Activated CD4-positive, alpha-beta T cell treated with anti-CD3 and anti-CD28 coated beads, Interleukin-10, Interleukin-2, amounts not matched to agents 100 ng/mL and 50 ng/mL, durations not matched to agents 16 hours and 8 hours (primary cell): ENCODE results near the gene SKOR2.
"Not testable (repeated sequence)": the region's sequence is repeated elsewhere in the genome, so short reads cannot be mapped to it uniquely, and the experiment has no call there.

Source experiments
- DNase-seq: peaks from one replicate; pipeline ENCODE4 v3.0.0-alpha.2; 2020

The SKOR2 gene

DNA sequence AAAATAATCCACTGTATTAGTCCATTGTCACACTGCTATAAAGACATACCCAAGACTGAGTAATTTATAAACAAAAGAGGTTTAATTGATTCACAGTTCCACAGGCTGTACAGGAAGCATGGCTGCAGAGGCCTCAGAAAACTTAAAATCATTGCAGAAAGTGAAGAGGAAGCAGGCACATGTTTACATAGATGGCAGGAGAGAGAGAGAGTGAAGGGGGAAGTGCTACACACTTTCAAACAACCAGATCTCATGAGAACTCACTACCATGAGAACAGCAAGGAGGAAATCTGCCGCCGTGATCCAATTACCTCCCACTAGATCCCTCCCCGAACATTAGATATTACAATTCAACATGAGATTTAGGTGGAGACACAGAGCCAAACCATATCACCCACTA is 55.5 kb downstream of the SKOR2 start:
- DNase-seq: not testable (repeated sequence)

DNA sequence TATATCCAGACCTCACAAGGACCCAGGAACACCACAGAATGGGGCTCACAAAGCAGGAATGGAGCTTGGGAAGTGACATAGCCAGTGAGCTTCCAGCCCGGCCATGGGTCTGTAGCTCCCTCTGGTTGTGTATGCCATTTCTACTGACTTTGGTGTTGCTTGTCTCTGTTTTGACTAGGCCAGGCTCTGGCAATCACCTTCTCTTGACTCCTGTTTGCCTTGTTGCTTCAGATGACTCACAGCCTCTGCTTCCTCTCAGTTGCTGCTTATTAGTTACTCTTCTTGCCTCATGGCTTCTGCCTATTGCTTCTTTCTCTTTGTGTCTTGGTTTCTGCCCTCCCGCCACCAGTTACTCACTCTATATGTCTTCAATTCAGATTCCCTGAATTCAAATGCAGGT is 59.5 kb downstream of the SKOR2 start:
- DNase-seq: peak; percentile 21

DNA sequence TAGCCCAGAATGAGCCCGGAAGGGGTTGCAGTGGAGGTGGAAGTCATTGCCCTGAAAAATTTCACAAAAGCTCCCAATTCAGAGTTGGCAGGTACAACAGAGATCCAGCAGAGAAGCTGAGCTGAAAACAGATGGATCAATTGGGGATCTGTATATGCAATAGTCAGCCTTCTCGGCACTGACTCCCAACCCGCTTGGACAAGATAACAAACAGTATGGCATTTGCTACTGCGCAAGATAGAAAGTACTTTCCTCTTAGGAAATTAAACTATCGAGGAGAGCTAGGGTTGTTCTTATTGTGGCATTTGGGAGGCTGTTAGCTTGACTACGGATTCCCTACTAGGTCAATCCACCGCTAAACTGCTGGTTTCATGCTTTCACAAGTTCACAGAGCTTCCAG is 63.7 kb downstream of the SKOR2 start:
- DNase-seq: no peak

- peak; percentile 34 for DNase-seq
Measured at GRCh38 chr18:47184419-47185050, 66.9 kb downstream of the SKOR2 start.

- not testable (repeated sequence) for DNase-seq
Measured at GRCh38 chr18:47182156-47182555, 69.3 kb downstream of the SKOR2 start.

GRCh38 chr18:47180765-47181164 is 70.7 kb downstream of the SKOR2 start:
- no peak for DNase-seq

DNA sequence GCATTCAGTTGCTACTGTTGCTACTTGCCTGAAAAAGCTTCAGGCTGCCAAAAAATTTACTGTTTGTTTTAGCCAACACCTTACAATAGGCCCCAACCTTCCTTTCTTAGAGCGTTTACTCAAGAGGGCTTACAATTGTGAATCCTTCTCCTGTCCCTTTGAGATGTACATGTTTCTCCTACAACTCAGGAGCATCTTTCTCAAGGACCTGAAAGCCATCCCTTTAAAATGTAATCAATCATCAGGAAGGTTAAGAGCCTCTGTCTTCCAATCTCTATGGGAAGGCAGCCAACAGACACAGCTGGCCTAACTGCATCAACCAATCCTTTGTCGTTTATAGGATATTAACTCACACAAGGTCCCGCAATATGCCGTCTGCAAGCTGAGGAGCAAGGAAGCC is 71.9 kb downstream of the SKOR2 start:
- DNase-seq: no peak

GRCh38 chr18:47175898-47176575 is 75.4 kb downstream of the SKOR2 start, which contains the start of gene IER3IP1:
IER3IP1 (minus strand) TSS chr18:47176364; CDS start chr18:47176277, 87 bp downstream.
- DNase-seq: peak; percentile 91

DNA sequence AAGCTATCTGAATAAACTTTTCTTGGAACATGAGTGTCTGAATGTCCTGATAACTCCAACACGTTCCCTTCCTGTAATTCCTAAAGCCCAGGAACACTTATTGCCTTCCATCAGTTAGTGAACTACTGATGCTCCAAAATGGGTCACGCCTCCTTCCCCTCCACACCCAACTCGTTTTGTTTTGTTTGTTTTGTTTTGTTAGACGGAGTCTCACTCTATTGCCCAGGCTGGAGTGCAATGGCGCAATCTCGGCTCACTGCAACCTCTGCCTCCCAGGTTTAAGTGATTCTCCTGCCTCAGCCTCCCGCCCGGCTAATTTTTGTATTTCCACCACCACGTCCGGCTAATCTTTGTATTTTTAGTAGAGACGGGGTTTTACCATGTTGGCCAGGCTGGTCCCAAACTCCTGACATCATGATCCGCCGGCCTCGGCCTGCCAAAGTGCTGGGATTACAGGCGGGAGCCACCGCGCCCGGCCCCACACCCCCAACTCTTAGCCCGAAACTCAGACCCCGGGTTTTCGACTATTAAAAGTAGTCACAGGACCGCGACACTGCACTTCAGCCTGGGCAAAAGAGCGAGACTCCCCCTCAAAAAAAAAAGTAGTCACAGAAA is 76.1 kb downstream of the SKOR2 start:
- DNase-seq: no peak

DNA sequence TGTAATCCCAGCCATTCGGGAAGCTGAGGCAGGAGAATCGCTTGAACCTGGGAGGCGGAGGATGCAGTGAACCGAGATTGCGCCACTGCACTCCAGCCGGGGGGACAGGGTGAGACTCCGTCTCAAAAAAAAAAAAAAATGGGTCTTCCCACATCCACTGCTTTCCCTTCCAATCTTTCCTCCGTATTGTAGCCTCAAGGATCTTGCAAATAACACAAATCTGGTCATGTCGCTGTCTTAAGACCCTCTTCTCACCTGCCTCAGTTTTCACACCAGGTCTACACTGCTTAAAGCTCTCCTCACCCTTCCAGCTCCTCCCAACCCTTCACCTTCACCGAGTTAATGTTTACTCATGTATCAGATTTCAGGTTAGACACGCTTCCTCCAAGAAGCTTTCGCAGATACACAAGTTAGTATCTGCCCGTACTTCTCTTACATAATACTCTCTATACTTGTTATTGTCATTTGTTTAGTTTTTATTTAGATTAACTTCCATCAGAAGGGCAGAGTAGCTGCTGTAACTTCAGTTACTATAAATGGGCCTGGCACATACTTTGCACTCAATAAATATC is 76.8 kb downstream of the SKOR2 start:
- no peak for DNase-seq

GRCh38 chr18:47172476-47172875 is 79.0 kb downstream of the SKOR2 start:
- DNase-seq: no peak

DNA sequence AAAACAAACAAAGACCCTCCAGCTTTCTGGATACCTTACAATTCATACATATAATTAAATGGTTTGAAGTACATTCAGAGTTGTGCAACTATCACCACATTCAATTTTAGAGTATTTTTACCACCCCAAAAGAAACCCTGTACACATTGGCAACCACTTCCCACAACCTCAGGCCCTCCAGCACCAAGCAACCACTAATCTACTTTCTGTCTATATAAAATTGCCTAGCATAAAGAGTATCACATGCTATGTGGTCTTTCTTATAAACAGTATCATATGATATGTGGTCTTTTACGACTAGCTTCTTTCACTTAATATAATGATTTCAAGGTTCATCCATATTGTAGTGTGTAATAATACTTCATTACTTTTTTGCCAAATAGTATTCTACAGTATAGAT is 82.5 kb downstream of the SKOR2 start:
- DNase-seq: no peak

DNA sequence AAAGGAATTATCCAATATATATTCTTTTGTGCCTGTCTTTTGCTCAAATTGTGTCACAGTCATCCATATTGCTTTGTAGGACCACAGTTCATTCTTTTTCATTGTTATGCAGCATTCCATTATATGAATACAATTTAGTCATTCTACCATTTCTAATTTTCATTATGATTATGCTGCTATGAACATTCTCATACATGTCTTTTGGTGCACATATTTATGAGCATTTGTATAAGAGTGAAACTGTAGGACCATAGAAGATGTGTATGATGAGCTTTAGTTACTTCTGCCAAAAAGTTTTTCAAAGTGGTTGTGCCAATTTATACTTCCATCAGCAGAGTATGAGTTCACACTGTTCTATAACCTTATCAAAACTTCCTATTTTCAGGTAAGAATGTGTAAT is 83.0 kb downstream of the SKOR2 start:
- peak; percentile 14 for DNase-seq

GRCh38 chr18:47166294-47166693 is 85.2 kb downstream of the SKOR2 start:
- no peak for DNase-seq

- peak; percentile 56 for DNase-seq
Measured at GRCh38 chr18:47163241-47163640, 88.2 kb downstream of the SKOR2 start.

- no peak for DNase-seq
Measured at GRCh38 chr18:47160256-47160655, 91.2 kb downstream of the SKOR2 start.

DNA sequence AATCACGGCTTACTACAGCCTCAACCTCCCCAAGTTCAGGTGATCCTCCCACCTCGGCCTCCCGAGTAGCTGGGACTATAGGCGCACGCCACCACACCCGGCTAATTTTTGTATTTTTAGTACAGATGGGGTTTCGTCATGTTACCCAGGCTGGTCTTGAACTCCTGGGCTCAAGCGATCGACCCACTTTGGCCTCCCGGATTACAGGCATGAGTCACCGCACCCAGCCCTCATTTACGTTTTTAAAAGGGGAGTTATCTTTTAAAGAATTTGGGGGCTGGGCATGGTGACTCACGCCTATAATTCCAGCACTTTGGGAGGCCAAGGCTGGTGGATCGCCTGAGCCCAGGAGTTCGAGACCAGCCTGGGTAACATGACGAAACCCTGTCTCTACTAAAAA is 93.1 kb downstream of the SKOR2 start:
- DNase-seq: not testable (repeated sequence)
